GM21515 (cell line): ENCODE data around the gene AIM2.

ENCODE experiments used
- ATAC-seq: cut with Tn5 transposase; IDR thresholded peaks from one replicate; pipeline ENCODE4 v1.9.1; 2021; ENCODE audit not compliant: unreplicated experiment

AIM2 gene

GRCh38 chr1:159023723-159024122 lies 52.8 kb downstream of the AIM2 start:
- no peak for ATAC-seq

GRCh38 chr1:159015440-159015909 lies 61.1 kb downstream of the AIM2 start:
- ATAC-seq, result peak; percentile 93

GRCh38 chr1:159014851-159015250 lies 61.7 kb downstream of the AIM2 start:
- ATAC-seq, result no peak

GRCh38 chr1:159014003-159014571 lies 62.5 kb downstream of the AIM2 start:
- no peak for ATAC-seq

- ATAC-seq, result no peak
Measured at GRCh38 chr1:159012495-159012894, 64.1 kb downstream of the AIM2 start.
